ENCODE measurements around the gene SCTR. TPM values are rescaled to one million over a fixed set of nuclear protein-coding genes. Genes with fewer than 3 reads are reported as not detected.
A peak's percentile ranks its signal among the peaks of the same experiment; 100 is the strongest.

The SCTR gene
- total RNA-seq, 1 donor from 2014 or later = 0.43 TPM

DNA sequence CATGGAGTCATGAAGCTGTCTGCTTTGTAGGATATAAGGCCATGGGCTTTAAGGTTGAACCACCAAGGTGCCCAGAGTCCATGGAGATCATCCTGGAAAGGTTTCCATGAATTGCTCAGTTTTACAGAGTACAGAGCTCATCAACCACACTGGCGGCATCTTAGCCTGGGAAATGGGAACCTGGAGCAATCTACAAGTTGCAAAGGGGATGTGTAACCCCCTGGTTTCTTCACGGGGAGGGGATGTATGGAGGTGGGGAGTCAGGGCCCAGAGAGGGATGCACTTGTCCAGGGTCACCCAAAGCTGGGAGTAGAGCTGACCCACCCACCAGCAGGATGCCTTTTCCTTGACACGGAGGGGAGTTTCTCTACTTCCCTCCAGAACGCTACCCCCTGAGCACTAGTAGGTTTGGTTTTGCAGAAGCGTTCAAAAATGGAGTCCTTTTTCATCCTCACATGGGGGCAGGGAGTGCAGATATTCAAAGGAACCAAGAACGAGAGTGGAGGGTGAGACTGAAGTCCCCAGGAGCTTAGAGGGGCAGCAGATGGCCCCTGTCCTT is 85.5 kb downstream of the SCTR start:
- DNase-seq (no peak), ATAC-seq (ENCODE audit: poor library complexity) (no peak)
- intact Hi-C loops (cut with DNase I) = no loop called here

DNA sequence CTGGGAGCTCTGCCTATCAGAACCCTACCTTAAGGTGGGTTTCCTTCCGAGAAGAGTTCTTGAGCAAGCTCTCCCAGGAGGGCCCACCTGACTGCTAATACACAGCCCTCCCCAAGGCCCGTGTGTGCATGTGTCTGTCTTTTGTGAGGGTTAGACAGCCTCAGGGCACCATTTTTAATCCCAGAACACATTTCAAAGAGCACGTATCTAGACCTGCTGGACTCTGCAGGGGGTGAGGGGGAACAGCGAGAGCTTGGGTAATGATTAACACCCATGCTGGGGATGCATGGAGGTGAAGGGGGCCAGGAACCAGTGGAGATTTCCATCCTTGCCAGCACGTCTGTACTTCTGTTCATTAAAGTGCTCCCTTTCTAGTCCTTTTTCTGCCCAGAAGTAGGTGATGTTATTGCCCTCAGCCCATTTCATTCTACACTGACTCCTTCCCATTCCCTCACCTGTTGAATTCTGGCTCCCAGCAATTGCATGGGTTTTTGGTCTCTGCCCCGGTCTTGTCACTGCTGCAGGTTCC is 86.1 kb downstream of the SCTR start:
- intact Hi-C loops (cut with DNase I) = no loop called here
- DNase-seq (no peak), ATAC-seq (ENCODE audit: poor library complexity) (no peak)

DNA sequence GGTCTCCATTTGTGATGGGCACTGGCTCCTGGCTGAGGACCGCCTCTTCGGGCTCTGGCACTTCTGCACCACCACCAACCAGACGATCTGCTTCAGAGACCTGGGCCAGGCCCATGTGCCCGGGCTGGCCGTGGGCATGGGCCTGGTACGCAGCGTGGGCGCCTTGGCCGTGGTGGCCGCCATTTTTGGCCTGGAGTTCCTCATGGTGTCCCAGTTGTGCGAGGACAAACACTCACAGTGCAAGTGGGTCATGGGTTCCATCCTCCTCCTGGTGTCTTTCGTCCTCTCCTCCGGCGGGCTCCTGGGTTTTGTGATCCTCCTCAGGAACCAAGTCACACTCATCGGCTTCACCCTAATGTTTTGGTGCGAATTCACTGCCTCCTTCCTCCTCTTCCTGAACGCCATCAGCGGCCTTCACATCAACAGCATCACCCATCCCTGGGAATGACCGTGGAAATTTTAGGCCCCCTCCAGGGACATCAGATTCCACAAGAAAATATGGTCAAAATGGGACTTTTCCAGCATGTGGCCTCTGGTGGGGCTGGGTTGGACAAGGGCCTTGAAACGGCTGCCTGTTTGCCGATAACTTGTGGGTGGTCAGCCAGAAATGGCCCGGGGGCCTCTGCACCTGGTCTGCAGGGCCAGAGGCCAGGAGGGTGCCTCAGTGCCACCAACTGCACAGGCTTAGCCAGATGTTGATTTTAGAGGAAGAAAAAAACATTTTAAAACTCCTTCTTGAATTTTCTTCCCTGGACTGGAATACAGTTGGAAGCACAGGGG is 87.1 kb downstream of the SCTR start:
- DNase-seq = no peak
- intact Hi-C loops (cut with DNase I) = no loop called here
- ATAC-seq (ENCODE audit: poor library complexity) = no peak

DNA sequence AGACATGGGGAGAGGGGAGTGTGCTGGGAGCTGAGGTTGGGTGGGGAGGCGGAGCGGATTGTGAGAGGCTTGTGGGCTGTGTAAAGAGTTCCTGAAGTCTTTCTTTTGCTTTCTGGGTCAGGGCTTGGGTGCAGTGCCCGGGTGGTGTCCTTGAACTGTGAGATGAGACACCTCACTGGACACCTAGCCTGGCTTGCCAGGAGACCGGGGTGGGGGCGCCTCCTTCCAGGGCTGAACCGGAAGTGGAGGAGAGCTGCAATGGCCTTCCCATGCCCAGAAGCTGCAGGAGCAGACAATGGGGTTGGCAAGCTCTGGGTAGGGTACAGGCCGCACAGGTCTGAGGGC is 88.4 kb downstream of the SCTR start:
- no peak for ATAC-seq (ENCODE audit: poor library complexity)
- DNase-seq = no peak
- intact Hi-C loops (cut with DNase I) = no loop called here

DNA sequence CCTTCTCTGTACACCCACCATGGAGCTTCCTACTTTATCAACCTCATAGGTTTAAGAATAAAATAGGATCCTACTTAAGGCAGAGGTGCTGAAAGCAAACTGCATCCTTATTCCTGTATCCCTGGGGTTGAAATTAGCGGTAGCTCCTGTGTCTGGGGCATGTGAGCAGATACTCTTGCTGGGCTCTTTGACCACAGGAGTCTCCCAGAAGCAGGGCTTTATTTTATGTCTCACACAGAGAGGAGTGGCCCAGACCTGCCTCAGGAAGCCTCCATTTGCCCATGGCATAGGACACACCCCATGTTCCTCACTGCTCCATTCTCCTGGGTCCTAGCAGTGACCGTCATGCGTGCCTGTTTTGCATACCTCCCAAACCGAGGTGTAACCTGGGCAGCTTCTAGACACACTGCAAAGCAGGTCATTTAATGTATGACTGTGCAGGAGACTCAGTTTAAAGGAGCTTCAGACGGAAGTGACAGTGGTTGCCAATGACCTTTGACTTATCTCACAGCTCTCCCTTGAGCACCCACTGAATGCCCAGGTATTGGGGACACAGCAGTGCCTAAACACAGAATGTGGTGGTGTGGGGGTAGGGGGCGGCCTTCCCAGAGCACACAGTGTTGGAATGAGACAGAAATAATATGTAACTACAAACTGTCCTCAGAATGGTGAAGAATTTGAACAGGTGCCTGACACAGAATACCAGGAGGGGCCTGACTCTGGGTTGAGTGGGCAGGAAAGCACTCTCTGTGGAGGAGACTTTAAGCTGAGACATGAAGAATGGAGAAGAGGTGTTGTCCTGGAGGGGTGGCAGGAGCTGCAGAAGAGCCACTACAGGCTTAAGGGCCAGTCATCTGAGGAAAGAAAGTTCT is 89.0 kb downstream of the SCTR start:
- DNase-seq (no peak), ATAC-seq (ENCODE audit: poor library complexity) (no peak)
- intact Hi-C loops (cut with DNase I) = no loop called here

DNA sequence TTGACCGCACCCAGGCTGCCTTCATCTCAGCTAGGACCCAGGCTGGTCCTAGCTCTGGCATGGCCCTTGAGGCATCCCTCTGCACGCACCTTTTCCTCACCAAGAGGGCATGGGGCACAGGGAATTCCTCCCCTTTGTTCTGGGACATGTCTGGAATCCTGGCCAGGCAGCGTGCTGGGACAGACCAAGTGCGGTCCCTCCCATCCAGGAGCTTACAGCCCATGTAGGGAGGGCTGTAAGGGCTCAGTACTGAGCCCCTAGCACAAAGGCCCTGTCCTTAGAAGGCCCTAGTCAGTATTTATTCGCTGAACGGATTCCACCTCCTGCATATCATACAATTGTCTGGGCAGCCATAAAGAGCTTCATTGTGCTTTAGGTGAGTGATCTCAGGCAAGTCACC is 89.6 kb downstream of the SCTR start:
- DNase-seq = no peak
- intact Hi-C loops (cut with DNase I) = no loop called here
- no peak for ATAC-seq (ENCODE audit: poor library complexity)

DNA sequence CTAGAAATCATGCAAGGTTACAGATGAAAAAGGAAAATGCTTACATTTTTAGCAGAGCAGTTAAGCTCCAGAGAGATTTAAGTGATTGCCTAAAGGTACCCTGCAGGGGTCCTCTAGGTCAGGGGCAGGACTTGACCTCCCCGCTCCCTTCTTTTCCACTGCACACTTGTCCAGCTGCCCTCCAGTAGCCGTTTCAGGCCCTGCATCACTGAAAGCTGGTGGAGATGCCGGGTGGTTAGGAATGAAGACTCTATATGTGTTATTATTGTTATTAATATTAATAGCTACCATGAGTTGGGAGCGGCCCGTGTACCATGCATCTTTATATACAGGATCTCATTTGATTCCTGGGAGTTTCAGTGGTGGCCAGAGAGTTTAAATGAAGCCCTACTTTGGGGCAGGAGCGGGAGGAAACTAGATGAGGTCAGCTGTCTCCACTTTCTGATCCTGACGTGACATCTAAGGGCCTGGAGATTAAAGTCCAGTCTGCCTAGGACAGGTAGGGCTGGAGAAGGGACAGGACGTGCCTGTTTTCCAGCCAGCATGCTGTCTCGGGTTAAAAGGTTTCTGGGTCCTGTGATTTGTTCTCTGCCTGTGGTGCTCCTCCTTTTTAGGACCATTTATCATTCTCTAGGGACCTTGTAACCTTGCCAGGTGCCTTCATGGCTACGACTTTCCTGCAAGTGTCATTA is 90.5 kb downstream of the SCTR start:
- ATAC-seq (ENCODE audit: poor library complexity) (no peak), DNase-seq (no peak)
- intact Hi-C loops (cut with DNase I) = no loop called here

DNA sequence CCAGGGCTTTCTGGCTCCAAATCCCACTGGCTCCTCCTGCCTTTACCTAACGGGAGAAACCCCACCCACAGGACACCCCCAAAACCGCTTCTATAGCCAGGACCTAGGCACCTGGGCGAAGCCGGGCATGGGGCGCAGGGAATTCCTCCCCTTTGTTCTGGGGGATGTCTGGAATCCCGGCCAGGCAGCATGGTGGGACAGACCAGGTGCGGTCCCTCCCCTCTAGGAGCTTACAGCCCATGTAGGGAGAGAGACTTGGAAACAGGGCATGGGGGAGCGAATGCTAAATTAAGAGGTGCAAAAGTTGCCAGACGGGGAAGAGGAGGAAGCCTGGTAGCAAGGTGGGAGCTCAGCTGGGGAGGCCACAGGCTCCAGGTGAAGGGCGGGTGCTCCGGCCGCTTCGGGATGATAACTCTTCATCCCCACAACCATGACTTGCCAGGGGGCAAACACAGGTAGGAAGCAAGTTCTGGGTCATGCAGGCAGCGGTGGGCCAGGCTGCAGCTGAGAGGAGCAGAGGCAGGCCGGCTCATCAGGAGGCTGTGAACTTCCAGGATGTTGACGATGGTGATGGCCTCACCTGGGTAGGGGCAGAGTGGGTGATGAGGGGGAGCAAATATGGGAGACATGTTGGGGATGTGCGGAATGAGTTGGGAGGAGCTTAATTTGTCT is 91.3 kb downstream of the SCTR start:
- no peak for DNase-seq
- intact Hi-C loops (cut with DNase I) = no loop called here
- no peak for ATAC-seq (ENCODE audit: poor library complexity)

DNA sequence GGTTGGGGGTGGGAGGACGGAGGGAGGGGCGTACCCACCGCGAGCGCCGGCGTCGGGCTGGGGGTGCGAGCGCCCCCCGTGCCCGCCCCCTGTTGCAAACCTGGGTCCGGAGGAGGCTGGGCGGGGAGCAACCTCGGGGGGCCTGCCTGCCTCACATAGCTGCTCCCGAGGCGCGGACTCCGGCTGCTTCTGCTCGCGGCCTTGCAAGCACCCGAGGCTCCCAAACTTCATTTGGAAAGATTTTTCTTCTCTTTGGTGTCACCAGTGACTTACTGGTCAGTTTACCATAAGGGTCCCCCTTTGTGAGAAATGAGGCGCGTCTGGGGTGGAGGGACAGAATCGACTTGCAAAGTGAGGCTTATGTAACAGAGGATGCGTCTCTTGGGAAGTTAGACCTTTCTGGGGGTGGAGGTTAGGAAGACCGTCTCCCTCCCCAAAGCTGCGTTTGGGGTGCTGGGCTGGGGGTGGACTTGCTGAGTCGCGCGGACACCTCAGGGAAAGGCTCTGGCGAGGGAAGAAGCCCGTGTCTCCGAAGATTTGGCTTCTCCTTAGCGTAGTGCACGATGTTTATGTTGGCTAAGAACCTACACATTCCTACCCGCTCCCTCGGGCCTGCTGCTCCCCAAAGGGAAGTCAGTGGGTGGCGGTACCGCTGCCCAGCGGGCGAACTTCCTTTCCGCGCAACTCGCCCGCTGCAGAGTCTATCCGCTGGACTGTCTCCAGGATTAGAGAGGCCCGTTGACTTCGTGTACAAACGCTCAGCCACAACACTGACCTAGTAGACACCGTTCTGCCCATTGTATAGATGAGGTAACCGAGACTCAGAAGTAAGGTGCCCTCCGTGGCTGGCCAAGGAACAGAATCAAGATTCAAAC is 92.1 kb downstream of the SCTR start:
- DNase-seq (peak; percentile 65), ATAC-seq (ENCODE audit: poor library complexity) (no peak)
- intact Hi-C loops (cut with DNase I) = no loop called here

DNA sequence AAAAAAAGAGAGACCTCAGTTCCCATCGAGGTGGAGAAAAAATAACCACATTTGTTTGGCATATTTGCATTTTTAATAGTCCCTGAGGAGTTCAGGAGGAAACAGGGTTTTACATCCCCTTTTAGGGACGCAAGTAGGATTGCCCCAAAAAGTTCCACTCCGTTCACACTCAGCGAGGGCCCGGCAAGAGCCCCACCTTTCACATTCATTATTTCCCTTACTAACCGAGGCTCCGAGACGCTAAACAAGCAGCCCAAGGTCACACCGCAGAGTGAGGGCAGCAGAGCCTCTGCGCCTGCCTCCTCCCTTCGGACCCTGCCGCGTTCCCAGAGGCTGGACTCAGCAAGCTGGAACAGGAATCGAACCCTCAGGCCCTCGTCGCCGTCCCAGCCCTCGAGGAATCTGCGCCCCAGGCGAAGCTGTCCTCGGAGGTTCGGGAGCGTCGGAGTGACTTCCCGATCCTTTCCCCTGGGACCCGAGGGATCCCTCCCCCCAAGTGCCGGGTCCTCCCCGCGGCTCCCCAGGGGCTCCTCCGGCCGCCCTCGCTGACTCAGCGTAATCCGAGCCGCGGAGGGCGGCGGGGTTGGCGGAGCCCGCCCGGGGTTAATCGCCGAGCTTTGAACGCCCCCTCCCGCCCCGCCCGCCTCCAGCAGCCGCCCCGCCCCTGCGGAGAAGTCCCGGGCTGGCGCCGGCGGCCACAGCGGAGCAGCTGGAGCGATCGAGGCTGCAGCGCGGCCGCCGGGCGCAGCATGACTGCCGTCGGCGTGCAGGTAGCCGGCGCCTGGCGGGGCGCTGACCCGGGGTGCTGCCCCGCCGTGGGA is 92.9 kb downstream of the SCTR start, which contains the start of gene TMEM37:
Gene TMEM37 (plus strand): TSS at position 700 of the 821 bp plus-strand sequence. CDS start 50 bp downstream, at position 750.
- DNase-seq (peak; percentile 81), ATAC-seq (ENCODE audit: poor library complexity) (peak; percentile 86)
- intact Hi-C loops (cut with DNase I) = no loop called here

DNA sequence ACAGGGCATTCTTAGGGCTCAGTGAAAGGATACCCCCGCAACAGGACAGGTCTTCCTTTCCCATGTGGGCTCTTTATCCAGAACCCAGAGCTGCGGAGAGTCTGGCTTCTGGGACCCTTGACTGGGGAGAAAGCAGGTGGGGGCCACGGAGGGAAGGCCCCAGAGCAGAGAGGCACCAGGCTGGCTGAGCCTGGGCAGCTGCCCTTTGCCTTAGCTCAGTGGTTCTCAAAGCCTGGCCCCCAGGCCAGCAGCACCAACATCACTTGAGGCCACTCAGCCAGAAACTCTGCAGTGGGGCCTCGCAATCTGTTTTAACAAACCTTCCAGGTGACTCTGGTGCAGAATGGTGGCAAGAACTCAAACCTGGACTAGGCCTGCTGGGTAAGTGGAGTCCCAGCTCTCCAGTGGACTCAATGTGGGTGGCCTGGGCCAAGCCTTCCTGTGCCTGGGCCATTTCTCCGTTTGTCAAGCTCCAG is 94.2 kb downstream of the SCTR start:
- ATAC-seq (ENCODE audit: poor library complexity) = no peak
- DNase-seq = no peak
- intact Hi-C loops (cut with DNase I) = no loop called here

DNA sequence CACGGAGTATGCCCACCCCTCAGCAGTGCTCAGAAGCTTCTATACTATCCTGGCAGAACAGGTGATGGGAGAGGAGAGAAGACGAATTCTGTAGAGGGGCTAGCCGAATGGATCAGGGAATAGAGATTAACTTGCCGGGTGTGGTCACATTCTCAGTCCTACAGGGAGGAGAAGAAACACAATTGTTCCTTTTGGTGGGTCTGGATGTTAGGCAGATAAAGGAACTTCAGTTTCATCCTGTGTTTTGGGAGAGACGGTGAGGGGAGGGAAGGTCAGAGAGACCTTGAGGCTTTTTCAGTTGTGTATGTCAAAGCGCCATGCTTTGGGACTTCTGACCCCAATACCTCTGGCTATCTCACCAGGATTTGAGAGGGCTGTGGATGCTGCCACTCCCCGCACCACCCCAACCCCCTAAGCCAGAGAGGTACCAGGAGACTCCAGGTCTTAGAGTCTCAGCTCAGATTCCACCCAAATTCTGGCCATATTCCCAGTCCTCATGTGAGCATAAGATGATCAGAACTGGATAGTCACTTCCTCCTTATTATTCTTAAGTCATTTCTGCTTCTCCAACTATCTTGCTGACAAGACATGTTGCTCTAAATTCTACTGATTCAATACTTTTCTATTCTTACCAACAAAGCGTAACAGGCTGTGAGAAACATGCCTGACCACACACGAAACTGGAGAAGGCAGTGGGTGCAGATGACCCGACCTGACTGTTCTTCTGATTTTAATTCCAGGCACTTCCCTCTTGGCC is 94.9 kb downstream of the SCTR start:
- intact Hi-C loops (cut with DNase I) = no loop called here
- no peak for DNase-seq
- ATAC-seq (ENCODE audit: poor library complexity) = peak; percentile 12

DNA sequence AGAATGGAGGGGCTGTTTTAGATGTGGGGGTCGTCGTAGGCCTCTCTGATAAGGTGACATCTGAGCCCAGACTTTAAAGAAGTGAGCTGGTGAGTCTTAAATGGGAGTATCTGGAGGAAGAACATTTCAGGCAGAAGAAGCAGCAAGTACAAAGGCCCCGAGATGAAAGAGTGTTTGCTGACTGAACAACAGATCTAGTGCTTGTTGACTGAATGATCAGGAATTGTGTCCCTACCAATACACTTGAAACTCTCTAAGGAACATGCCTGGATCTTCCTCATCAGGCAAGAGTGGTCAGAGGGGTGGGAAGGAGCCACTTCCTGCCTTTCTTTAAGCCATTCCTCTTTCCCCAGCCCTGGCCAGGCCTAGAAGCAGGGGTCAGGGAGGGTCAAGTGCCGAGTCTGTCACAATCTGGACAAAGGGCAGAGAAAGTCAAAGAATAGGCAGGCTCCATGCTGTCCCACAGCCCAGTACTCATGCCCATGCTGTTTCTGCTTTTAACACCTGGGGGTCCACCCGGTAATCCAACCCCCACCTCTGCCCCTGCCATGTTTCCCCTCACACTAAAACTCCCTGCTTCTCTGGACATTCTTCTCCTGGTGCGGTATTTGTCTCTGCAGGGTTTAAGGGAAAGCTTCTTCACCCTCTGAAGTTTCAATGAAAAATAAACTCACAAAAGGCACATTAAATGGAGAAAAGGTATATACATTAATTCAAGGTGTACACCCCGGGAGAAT is 95.6 kb downstream of the SCTR start:
- DNase-seq = no peak
- intact Hi-C loops (cut with DNase I) = no loop called here
- peak; percentile 5 for ATAC-seq (ENCODE audit: poor library complexity)

DNA sequence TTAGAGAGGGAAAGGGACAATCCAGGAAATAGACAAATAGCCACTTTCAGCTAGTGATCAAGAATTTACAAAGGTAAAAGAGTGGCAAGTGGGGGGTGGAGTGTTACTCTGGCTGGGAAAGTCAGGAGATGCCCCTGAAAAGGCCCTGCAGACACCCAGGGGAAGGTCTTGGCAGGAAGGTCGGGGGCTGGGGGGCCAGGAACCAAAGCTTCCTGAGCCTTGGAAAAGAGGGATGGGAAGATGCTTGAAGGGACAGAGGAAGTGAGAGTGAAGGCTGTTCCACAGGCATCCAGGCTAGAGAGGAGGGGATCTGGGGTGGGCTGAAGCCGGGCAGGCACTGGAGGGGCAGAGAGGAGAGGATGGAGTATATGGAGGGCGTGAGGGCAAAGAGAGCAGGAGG is 96.5 kb downstream of the SCTR start:
- DNase-seq (no peak), ATAC-seq (ENCODE audit: poor library complexity) (no peak)
- intact Hi-C loops (cut with DNase I) = no loop called here

DNA sequence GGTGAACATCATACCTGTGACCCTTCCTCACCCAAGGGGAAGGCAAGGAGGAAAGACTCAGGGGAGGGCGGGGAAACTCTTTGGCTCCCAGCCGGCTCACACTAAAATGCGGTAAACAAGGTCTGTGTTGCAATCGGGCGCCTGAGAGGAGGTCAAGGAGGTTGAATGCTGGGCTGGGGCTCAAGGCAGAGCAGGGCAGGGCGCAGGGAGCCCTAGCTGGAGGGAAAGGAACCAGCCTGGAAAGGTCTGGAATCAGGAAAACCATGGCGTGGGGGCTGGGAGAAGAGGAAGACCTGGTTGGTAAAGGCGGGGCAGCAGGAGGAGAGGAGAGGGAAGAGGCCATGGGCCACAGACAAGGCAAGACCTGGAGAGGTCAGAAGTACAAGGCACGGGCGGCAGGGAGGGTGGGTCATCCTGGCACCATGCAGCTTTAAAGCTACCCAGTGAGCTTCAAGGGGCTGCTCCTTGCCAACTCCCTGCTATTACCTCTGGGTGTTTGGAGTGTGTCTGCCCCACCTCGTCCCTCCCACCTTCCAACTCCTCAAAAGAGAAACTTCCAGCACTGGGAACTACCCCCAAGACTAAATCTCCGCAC is 97.4 kb downstream of the SCTR start:
- DNase-seq (peak; percentile 62), ATAC-seq (ENCODE audit: poor library complexity) (peak; percentile 30)
- intact Hi-C loops (cut with DNase I) = no loop called here
